ENCODE measurements around the gene DLEU7.

Gene DLEU7

GRCh38 chr13:50883728-50884127 is 40.2 kb upstream of the DLEU7 start:
- no peak for TF ChIP-seq CTCF (IDR thresholded peaks at IDR 0.05)

- TF ChIP-seq CTCF (IDR thresholded peaks at IDR 0.05): no peak
Observed at GRCh38 chr13:50882816-50883435, 39.4 kb upstream of the DLEU7 start.

GRCh38 chr13:50873991-50874390 is 30.5 kb upstream of the DLEU7 start:
- no peak for TF ChIP-seq CTCF (IDR thresholded peaks at IDR 0.05)

- TF ChIP-seq CTCF (IDR thresholded peaks at IDR 0.05): no peak
Observed at GRCh38 chr13:50873467-50873866, 30.0 kb upstream of the DLEU7 start.

- no peak for TF ChIP-seq CTCF (IDR thresholded peaks at IDR 0.05)
Observed at GRCh38 chr13:50871405-50871804, 27.9 kb upstream of the DLEU7 start.

GRCh38 chr13:50867637-50867945 is 24.1 kb upstream of the DLEU7 start:
- no peak for TF ChIP-seq CTCF (IDR thresholded peaks at IDR 0.05)

- no peak for TF ChIP-seq CTCF (IDR thresholded peaks at IDR 0.05)
Observed at GRCh38 chr13:50866817-50867636, 23.5 kb upstream of the DLEU7 start.

All from LNCAP (cell line).